HG02840 (cell line): Measurements from ENCODE around the gene TGFBRAP1.
"Not testable (repeated sequence)": the region's sequence is repeated elsewhere in the genome, so short reads cannot be mapped to it uniquely, and the experiment has no call there.

ENCODE experiments used
- ATAC-seq: cut with Tn5 transposase; IDR thresholded peaks from one replicate; pipeline ENCODE4 v1.9.1; 2021; ENCODE audit warnings: mild to moderate bottlenecking, moderate library complexity, moderate number of reproducible peaks; ENCODE audit not compliant: unreplicated experiment, low FRiP score

TGFBRAP1 gene

DNA sequence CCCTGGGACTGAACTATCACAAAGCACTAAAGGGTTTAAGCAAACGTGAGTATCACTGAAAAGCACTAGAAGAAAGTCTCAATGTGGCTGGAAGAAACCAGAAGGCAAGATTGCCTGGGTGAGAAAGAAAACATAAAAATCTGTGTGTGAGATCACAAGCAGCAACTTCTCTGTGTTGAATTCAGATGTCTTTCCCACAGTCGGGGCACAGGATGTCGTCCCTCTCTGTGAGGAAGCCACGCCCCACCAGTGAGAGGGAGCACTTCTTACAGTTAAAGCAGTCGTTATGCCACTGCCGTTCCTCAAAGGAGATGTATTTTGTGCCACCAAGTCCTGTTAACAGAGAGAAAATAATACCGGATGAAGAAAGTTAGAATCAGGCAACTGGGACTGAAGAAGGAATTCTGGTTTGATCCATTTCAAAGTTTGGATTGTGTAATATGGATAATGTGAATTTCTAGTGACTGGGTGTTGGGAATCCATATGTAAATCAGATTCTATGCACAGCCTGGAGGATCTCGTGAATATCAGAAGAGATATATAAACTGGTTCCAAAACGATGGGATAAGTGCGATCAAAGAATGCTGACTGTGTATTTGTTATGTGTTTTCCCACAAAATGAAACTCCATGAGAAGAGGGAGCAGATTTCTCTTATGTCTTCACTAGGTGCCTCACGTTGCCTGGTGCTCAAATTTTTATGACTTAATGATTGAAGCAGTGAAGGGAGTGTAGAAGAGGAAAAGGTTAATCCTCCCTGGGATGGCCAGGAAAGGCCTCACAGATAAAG is 31.8 kb upstream of the TGFBRAP1 start:
- no peak for ATAC-seq

DNA sequence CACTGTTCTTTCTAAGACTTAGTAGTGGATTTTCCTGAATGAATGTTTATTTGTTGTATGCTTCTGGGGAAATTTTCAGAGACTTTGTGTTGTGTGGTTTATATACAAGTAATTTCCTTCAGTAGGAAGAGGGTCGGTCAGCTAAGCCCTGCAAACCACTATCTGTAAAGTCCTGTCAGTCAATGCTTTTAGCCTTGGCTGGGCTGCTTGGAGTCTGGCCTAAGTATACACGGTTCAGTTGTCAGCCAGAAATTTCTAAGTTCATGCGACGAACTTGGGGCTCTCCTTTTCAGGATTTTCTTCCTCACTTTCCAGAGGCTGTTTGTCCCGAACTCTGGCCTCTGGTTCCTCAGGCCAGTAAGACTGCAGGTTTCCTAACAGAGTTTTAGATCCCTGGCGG is 29.1 kb upstream of the TGFBRAP1 start:
- no peak for ATAC-seq

DNA sequence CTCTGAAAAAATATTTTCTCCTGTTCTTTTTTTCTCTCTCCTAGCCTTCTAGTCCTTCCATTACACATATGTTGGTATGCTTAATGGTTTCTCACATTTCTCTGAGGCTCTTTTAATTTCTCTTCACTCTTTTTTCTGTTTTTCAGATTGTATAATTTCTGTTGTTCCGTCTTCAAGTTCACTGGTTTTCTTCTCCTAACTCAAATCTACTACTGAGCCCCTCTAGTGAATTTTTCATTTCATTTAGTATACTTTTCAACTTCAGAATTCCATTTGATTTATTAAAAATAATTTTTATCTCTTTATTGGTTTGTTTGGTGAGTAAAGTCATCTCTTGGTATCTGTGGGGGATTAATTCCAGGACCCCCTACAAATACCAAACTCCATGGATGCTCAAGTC is 27.6 kb upstream of the TGFBRAP1 start:
- no peak for ATAC-seq

DNA sequence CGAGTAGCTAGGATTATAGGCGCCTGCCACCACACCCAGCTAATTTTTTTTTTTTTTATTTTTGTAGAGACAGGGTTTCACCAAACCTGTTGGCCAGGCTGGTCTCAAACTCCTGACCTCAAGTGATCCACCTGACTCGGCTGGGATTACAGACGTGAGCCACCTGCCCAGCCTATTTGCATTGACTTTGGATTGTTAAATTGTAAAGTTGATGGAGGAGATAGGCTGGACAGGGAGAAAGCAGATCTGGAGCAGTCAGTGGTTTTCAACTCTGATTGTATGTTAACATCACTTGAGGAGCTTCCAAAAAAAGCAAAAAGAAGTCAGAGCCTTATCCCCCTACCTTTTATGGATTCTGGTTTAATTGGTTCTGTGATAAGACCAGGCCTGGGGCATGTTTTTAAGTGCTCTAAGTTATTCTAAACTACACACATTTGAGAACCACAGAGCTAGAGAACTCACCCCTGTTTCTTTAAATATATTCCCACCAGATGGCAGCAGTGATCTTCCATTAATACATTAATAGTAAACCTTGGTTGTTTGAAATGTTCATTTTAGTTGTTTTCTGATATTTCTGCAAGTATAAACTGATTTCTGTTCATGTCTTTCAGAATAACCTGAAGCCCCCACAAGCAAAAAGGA is 15.3 kb upstream of the TGFBRAP1 start:
- no peak for ATAC-seq

DNA sequence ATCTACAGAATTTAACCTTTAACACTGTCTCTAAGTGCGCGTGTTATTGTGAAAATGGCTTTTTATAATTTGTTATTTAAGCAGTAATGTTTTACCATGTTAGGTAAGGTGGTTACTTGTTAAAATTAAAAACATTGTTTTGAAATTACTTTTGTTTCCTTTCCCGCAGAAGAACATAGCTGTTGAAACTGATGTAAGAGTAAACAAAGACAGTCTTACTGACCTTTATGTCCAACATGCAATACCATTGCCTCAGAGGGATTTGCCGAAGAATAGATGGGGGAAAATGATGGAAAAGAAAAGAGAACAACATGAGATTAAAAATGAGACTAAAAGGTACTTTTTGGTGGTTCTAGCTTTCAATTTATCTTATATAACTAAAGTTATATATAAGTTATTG is 9.9 kb upstream of the TGFBRAP1 start:
- no peak for ATAC-seq

DNA sequence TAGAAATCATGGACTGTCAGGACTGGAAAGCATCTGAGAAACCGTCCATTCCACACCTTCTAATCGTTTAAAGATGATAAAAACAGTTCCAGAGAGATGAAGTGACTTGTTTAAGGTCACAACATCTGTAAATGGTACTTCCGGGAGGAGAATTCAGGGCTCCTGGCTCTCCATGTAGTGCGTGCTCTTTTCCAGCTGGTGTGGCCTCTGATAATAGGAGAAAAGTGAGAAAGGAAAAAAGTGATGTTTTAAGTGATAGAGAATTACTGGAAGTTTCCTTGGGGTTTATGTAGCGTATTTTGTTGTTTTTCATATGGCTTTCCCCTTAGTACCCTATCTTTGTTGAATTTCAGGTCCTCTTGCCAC is 8.5 kb upstream of the TGFBRAP1 start:
- no peak for ATAC-seq

DNA sequence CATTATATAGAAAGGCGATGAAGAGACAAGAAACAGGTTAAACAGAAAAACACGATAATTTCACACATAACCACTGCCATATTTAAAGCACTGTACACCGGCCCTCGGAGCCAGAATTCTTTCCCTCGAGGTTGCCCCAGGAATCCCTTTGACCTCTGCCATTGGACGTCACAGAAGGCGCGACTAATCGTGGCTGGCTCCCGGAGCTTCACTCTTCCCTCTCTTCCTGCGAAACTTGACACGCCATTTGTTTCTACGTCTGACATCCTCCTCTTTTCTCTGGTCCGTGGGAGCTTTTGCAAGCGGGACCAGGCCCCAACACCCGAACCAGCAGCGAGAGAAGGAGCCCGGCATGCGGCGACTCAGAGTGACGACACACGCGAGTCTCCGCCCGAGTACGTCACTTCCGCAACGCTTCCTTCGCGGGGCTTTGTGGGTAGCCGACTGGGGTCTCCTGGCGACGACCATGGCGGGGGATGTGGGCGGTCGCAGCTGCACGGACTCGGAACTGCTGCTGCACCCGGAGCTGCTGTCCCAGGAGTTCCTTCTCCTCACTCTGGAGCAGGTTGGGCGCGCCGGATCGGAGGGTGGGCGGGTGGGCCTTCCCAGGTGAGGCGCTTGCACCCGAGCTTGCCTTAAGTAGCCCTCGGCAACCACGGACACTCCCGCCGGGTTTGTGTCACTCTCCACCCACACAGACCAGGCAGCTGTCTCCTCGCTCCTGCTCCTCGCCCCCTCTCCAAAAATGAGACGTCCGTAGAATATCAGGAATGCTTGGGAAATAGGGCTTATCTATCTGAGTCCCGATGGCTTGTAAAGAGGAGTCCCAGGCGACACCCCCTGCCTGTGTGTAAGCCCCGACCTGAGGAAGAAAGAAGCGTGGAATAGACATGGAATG is 7.8 kb upstream of the TGFBRAP1 start, which contains the start of gene C2orf49:
Gene C2orf49, plus strand, starts transcription at position 419 of the 898 bp plus-strand sequence. Its CDS starts 48 bp downstream, at position 467.
- peak; percentile 94 for ATAC-seq

DNA sequence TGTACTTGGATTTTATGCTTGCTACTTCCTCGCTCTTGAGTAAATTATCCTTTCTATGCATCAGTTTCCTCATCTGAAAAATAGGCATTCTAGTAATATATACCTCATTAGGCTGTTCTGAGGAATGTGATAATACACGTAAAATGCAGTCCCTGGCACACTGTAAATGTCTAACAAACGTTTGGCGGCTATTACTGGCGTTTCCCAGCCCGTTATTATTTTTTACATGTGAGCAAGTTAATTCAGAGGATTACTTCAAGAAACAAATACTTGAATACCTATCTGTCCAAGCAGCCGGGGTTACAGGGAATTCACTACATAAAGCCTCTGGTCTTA is 7.2 kb upstream of the TGFBRAP1 start:
- no peak for ATAC-seq

DNA sequence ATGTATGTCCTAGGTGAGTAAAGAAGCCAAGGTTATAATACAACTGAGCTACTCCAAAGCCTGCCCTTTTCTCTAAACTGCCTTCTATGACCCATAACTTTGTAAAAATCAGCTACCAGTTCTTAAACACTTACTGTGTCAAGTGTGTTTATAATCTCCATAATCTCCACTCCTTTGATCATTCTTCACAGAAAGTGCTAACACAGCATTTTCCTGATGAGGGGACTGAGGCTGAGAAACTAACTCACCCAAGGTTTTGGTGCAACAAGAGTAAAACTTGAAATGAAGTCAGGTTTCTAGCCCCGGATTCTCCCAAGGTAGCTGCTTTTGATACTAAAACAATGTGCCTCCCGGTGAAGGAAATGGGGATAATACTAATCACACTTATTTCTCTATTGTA is 5.9 kb upstream of the TGFBRAP1 start:
- no peak for ATAC-seq

DNA sequence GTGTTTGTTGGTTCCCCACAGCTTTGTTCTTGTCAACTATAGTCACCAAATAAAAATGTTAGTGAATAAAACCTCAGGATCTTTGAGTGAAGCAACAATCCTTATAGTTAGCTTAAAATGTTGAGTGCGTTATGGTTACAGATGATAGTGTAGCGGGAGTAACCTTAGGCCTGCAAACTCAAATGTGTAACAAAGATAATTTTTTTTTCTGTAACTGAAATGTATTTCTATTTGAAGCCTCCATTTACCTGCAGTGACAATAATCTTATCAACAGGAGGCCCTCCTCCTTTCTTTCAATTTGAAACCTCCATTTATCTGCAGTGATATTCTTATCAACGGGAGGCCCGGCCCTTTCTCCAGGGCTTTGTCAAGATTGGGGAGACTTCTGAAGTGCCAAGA is 4.7 kb upstream of the TGFBRAP1 start:
- no peak for ATAC-seq

DNA sequence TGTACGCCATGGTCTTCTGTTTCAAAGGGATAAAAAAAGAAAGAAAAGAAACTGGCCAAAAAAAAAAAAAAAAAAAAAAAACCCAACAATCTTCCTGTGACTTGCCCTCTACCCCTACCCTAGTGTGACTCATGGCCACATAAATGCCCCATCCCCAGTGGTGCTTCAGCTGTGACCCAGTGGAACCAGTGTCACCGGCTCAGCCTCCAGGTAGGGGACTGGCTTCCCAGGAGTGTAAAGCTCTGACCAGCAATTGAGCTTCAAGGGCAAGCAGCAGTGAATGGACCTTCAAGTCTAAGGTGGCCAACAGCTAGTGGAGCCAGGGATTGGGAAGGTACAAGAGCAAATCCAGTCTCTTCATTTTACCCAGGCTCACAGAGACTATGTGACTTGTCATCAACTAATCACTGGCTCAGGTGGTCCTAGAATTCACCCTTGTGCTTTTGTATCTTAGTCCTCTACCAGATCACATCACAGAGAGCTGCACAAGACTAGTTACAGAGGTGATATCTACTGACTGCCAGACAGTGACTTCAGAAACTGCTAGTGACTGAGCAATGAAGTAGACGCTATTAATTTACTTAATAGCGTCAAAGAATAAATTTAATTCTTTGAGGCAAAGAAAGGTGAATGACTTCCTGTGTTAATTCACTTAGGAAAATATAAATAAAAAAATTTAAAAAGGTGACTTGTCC is 1.3 kb upstream of the TGFBRAP1 start:
- no peak for ATAC-seq

DNA sequence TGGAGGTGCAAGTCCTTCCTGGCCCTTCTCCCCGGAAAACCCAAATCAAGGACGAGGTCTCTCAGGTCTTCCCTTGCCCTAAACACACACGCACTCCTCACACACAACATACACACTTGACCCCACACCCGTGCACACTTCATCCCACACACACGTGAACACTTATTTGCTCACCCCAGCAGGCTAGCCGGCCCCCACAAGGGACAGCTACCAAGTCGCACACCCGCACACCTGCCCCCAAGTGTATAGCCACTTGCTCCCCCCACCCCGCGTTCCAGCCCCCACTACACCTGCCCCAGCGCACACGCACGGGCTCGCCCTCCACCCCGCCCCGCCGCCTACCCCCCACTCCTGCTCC is 359 bp downstream of the TGFBRAP1 start:
- no peak for ATAC-seq

DNA sequence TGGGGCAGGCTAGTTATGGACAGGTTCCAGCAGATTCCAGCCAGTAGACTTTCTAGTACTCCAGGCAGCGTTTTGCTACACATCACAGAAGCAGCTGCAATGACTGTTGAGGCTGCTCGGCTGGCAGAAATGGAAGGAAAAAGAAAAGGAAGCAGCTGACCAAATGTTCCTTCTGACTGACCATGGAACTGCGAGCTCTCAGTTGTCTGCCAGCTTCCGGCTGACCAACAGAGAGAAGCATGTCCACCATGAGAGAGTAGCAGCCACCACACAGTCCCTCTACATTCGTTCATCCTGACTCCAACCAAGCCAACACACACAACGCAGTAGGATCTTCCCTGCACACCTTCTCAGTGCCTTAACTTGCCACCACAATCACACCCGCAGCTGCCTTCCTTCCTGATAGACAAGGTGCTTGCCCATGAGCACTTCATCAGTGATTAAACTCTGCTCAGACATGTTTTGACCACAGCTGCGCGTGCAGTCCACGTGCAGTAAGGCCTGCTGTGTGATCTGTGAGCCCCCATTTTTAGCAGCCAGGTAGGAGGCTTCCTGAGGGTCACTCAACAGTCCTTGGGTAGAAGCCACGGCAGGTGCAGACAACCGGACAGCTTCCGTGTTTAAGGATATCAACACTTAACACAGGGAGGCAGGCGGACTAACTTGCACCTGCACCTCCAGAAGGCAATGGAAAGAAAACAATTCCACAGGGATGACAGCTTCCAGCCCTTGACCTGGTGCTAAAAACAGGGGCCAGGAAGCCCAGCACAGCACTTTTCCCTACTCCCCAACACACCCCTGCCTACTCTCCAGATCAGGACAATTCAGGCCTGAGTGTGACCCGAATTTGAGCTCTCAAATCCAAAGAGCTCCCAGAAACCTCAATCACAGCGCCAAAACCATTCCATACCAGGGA is 996 bp downstream of the TGFBRAP1 start:
- ATAC-seq: no peak

DNA sequence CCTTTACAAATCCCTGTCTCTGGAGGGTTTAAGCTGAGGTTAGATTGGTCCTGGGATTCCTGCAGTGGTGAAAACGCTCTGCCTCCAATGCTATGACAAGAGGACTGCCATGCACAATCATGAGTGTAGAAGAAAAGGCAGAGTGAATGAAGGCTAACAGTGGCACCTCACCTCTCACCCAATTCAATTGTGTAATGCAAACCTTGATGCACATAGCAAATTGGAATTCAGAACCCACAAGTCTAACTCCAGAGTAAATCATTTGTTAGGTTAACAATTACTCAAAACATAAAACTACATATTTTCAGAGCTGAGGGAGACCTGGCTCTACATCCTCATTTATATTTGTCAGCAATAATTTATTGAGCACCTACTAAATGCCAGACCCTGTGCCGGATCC is 1.8 kb downstream of the TGFBRAP1 start:
- ATAC-seq: no peak

DNA sequence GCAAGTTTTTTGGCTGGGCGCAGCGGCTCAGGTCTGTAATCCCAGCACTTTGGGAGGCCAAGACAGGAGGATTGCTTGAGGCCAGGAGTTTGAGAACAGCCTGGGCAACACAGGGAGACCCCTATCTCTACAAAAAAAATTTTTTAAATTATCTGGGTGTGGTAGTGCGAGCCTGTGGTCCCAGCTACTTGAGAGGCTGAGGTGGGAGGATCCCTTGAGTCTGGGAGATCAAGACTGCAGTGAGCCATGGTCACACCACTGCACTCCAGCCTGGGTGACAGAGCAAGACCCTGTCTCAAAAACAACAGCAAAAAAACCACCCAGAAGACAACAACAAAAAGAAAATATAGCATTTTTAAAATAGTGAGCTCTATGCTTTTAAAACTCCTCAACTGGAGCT is 2.3 kb downstream of the TGFBRAP1 start:
- not testable (repeated sequence) for ATAC-seq

DNA sequence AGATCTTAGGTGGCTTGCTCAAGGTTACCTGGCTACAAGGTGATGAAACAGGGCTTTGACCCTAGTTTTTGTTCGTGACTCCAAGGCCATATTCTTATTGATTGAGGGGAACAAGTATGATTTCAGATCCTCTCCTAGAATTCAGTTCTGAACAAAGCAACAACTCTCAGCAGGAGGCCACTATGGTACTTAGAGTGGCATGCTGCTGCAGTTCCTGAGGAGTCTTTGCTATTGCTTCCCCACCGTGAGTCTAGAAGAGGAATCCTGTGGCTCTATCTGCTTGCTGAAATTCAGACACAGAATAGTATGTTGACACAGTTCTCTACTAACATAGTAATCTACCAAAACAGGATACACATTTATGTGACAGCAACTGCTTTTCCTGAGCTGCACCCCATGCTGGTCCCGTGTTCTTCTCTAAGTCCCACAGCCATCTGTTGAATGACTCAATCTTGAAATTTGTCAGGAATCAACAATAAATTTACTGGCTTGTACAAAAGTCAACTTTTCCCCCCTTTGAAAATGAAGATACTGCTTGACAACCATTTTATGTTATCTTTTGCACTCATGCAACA is 4.1 kb downstream of the TGFBRAP1 start:
- ATAC-seq: no peak

DNA sequence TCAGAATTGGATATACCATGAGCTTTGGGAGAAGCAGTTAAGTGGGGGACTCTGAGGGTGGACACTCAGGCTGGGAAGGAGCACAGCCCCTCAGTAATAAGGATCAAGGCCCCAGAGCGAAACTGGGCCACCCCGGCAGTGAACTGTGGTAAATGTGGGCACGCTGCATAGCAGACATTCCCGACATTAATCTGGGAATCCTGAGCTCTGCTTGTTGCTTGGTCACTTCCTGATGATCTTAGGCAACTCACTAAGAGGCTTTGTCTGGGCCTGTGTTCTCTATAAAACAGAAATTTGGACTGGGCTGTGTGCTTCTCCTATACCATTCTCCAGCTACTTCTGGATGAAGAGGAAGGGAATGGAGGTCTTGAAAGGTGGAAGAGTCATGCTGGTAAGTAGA is 4.8 kb downstream of the TGFBRAP1 start:
- ATAC-seq: no peak

DNA sequence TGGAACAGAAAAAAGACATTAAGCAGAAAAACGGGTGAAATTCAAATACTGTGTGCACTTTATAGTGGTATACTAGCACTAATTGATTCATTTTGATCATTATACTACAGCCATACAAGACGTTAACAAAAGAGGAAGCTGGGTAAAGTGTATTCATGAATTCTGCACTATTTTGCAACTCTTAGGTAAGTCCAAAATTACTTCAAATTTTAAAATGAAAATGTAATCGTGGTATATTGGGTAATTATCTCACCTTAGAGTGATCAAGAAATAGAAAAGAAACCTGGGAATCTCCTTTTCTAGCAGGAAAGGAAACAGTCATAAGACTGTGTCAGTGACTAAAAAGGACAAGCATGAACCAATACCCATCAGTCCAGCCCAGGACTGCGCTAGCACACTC is 5.4 kb downstream of the TGFBRAP1 start:
- no peak for ATAC-seq

DNA sequence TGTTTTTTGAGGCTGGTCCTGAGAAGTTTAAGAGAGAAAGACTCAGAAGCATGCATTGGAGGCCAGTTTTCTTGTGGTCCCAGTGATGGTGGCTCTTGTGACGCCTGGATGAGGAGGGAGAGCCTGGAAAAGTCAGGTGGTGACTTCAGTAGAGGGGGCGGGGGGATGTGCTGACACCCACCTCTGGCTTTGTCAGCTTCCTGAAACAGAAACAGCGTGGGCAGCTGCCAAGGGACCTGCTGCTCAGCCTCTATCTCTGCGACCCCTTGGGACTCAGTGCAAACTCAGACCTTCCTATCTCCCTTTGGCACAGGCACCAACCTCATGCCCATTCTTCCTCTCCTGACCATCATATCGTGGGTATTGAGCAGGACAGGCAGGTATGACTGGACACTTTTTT is 6.4 kb downstream of the TGFBRAP1 start:
- ATAC-seq: no peak
